Measurements from ENCODE around the gene ZMAT2.

DNA sequence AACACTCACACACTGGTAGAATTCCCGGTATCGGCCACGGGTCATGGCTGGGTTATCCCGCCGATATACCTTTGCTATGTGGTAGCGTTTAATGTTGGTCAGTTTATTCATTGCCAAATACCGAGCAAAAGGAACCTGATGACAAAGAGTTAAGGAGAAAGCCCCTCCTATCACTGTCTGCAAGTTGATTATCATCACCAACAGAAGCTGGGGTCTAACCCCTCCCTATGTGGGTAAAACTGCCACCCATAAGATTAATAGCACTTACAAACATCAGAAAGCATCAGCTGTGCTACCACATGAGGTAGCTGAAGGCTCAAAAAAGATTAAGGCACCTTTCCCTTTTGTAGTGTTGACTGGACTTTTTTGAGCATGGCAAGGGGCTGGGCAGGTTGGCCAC lies 21.3 kb upstream of the ZMAT2 start:
- TF ChIP-seq, protein P1, sequence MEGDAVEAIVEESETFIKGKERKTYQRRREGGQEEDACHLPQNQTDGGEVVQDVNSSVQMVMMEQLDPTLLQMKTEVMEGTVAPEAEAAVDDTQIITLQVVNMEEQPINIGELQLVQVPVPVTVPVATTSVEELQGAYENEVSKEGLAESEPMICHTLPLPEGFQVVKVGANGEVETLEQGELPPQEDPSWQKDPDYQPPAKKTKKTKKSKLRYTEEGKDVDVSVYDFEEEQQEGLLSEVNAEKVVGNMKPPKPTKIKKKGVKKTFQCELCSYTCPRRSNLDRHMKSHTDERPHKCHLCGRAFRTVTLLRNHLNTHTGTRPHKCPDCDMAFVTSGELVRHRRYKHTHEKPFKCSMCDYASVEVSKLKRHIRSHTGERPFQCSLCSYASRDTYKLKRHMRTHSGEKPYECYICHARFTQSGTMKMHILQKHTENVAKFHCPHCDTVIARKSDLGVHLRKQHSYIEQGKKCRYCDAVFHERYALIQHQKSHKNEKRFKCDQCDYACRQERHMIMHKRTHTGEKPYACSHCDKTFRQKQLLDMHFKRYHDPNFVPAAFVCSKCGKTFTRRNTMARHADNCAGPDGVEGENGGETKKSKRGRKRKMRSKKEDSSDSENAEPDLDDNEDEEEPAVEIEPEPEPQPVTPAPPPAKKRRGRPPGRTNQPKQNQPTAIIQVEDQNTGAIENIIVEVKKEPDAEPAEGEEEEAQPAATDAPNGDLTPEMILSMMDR (IDR thresholded peaks at IDR 0.05; ENCODE audit: borderline replicate concordance, extremely low read depth, low read length, poor library complexity, severe bottlenecking) = no peak
- TF ChIP-seq EZH2 (IDR thresholded peaks at IDR 0.05; ENCODE audit: borderline replicate concordance, low read depth, low read length, severe bottlenecking) = no peak
